ENCODE measurements around the gene SGSM1.

Gene SGSM1

GRCh38 chr22:24975125-24975640 is 169.2 kb downstream of the SGSM1 start:
- Histone ChIP-seq H3K9me3 (ENCODE audit: insufficient read depth, low read depth, low read length) (no peaks in the 10 kb centered on the region), H3F3A (ENCODE audit: low read depth) (no peaks in the 10 kb centered on the region), H4K20me1 (ENCODE audit: insufficient read depth, low read length, poor library complexity, severe bottlenecking) (no peaks in the 10 kb centered on the region), H3K4me1 (ENCODE audit: insufficient read depth, low read length, poor library complexity, severe bottlenecking) (no peaks in the 10 kb centered on the region), H3K4me3 (ENCODE audit: low read length, poor library complexity, severe bottlenecking) (no peak overlapping the region), H3K36me3 (ENCODE audit: insufficient read depth, low read length) (no peaks in the 10 kb centered on the region), H2AFZ (ENCODE audit: low read length) (no peak overlapping the region), H3K79me2 (ENCODE audit: insufficient read depth, low read length) (no peaks in the 10 kb centered on the region), H3K27me3 (ENCODE audit: insufficient read depth, low read length, poor library complexity, severe bottlenecking) (no peaks in the 10 kb centered on the region), H3K4me2 (ENCODE audit: low read depth, low read length, poor library complexity, severe bottlenecking) (no peak overlapping the region), H3K9ac (ENCODE audit: low read depth, low read length, poor library complexity, severe bottlenecking) (no peak overlapping the region), H3K9me2 (replicated peaks; ENCODE audit: low read depth, low read length) (no peaks in the 10 kb centered on the region)
- TF ChIP-seq CTCF (conservative IDR thresholded peaks at IDR 0.05; ENCODE audit: low read length) (no peak), EZH2phosphoT487 (IDR thresholded peaks at IDR 0.05; ENCODE audit: borderline replicate concordance) (no peak)

GRCh38 chr22:24975813-24976341 is 169.9 kb downstream of the SGSM1 start:
- H3K4me1 ChIP-seq (ENCODE audit: insufficient read depth, low read length, poor library complexity, severe bottlenecking) = no peaks in the 10 kb centered on the region
- no peaks in the 10 kb centered on the region for H3K27me3 ChIP-seq (ENCODE audit: insufficient read depth, low read length, poor library complexity, severe bottlenecking)
- no peaks in the 10 kb centered on the region for H3F3A ChIP-seq (ENCODE audit: low read depth)
- H2AFZ ChIP-seq (ENCODE audit: low read length) = no peak overlapping the region
- no peak overlapping the region for H3K9ac ChIP-seq (ENCODE audit: low read depth, low read length, poor library complexity, severe bottlenecking)
- H3K4me2 ChIP-seq (ENCODE audit: low read depth, low read length, poor library complexity, severe bottlenecking) = no peak overlapping the region
- TF ChIP-seq CTCF (conservative IDR thresholded peaks at IDR 0.05; ENCODE audit: low read length) (no peak), EZH2phosphoT487 (IDR thresholded peaks at IDR 0.05; ENCODE audit: borderline replicate concordance) (no peak)
- H3K9me2 ChIP-seq (replicated peaks; ENCODE audit: low read depth, low read length) = no peaks in the 10 kb centered on the region
- H3K9me3 ChIP-seq (ENCODE audit: insufficient read depth, low read depth, low read length) = no peaks in the 10 kb centered on the region
- H3K79me2 ChIP-seq (ENCODE audit: insufficient read depth, low read length) = no peaks in the 10 kb centered on the region
- no peak overlapping the region for H3K4me3 ChIP-seq (ENCODE audit: low read length, poor library complexity, severe bottlenecking)
- H4K20me1 ChIP-seq (ENCODE audit: insufficient read depth, low read length, poor library complexity, severe bottlenecking) = no peaks in the 10 kb centered on the region
- no peaks in the 10 kb centered on the region for H3K36me3 ChIP-seq (ENCODE audit: insufficient read depth, low read length)

- no peaks in the 10 kb centered on the region for H3K9me3 ChIP-seq (ENCODE audit: insufficient read depth, low read depth, low read length)
- no peaks in the 10 kb centered on the region for H3K27me3 ChIP-seq (ENCODE audit: insufficient read depth, low read length, poor library complexity, severe bottlenecking)
- H3K4me1 ChIP-seq (ENCODE audit: insufficient read depth, low read length, poor library complexity, severe bottlenecking) = no peaks in the 10 kb centered on the region
- no peaks in the 10 kb centered on the region for H4K20me1 ChIP-seq (ENCODE audit: insufficient read depth, low read length, poor library complexity, severe bottlenecking)
- H3K36me3 ChIP-seq (ENCODE audit: insufficient read depth, low read length) = no peaks in the 10 kb centered on the region
- no peaks in the 10 kb centered on the region for H3K79me2 ChIP-seq (ENCODE audit: insufficient read depth, low read length)
- H3F3A ChIP-seq (ENCODE audit: low read depth) = no peaks in the 10 kb centered on the region
- no peak overlapping the region for H3K9ac ChIP-seq (ENCODE audit: low read depth, low read length, poor library complexity, severe bottlenecking)
- no peak overlapping the region for H3K4me2 ChIP-seq (ENCODE audit: low read depth, low read length, poor library complexity, severe bottlenecking)
- no peaks in the 10 kb centered on the region for H3K9me2 ChIP-seq (replicated peaks; ENCODE audit: low read depth, low read length)
- no peak overlapping the region for H2AFZ ChIP-seq (ENCODE audit: low read length)
- TF ChIP-seq EZH2phosphoT487 (IDR thresholded peaks at IDR 0.05; ENCODE audit: borderline replicate concordance) = no peak
- no peak for TF ChIP-seq CTCF (conservative IDR thresholded peaks at IDR 0.05; ENCODE audit: low read length)
- no peak overlapping the region for H3K4me3 ChIP-seq (ENCODE audit: low read length, poor library complexity, severe bottlenecking)
Observed at GRCh38 chr22:24976442-24977218, 170.6 kb downstream of the SGSM1 start.
